RWPE2 (cell line): ENCODE measurements around the gene KRTAP29-1.
A peak's percentile ranks its signal among the peaks of the same experiment; 100 is the strongest.

Source experiments
- ATAC-seq: fragments of 200-7000 bp; cut with Tn5 transposase; 3 replicates; pipeline ENCODE4 v1.9.1; 2021; ENCODE audit warnings: low read depth
- DNase-seq: peaks from one replicate; pipeline ENCODE4 v3.0.0-alpha.2; 2020; ENCODE audit warnings: low spot score
- H3K27ac ChIP-seq: fragments of 450-650 bp; 2 replicates; pipeline ENCODE4 v1.5.1; 2017; ENCODE audit warnings: mild to moderate bottlenecking; ENCODE audit not compliant: poor library complexity, severe bottlenecking
- H3K27me3 ChIP-seq: fragments of 250-450 bp; sonication (Bioruptor Pico); 2 replicates; pipeline ENCODE4 v1.5.1; 2021; ENCODE audit warnings: mild to moderate bottlenecking, moderate library complexity; ENCODE audit not compliant: insufficient read depth, poor library complexity, severe bottlenecking
- H3K36me3 ChIP-seq: fragments of 250-450 bp; sonication (Bioruptor Pico); 2 replicates; pipeline ENCODE4 v1.5.1; 2020; ENCODE audit warnings: low read depth, mild to moderate bottlenecking, moderate library complexity
- H3K4me1 ChIP-seq: fragments of 250-450 bp; sonication (Bioruptor Pico); 2 replicates; pipeline ENCODE4 v1.5.1; 2021; ENCODE audit warnings: mild to moderate bottlenecking, moderate library complexity; ENCODE audit not compliant: insufficient read depth, poor library complexity, severe bottlenecking
- H3K4me3 ChIP-seq: fragments of 250-450 bp; sonication (Bioruptor Pico); 2 replicates; pipeline ENCODE4 v1.5.1; 2021; ENCODE audit warnings: mild to moderate bottlenecking, moderate library complexity; ENCODE audit not compliant: severe bottlenecking
- H3K9me3 ChIP-seq: fragments of 250-450 bp; sonication (Bioruptor Pico); 2 replicates; pipeline ENCODE4 v1.5.1; 2021; ENCODE audit warnings: mild to moderate bottlenecking, moderate library complexity; ENCODE audit not compliant: severe bottlenecking
- TF ChIP-seq, protein P1 (sequence below): fragments of 450-650 bp; IDR thresholded peaks from one replicate; pipeline ENCODE4 v1.5.1; 2017; ENCODE audit warnings: mild to moderate bottlenecking, moderate library complexity; ENCODE audit not compliant: poor library complexity, severe bottlenecking

Gene KRTAP29-1

DNA sequence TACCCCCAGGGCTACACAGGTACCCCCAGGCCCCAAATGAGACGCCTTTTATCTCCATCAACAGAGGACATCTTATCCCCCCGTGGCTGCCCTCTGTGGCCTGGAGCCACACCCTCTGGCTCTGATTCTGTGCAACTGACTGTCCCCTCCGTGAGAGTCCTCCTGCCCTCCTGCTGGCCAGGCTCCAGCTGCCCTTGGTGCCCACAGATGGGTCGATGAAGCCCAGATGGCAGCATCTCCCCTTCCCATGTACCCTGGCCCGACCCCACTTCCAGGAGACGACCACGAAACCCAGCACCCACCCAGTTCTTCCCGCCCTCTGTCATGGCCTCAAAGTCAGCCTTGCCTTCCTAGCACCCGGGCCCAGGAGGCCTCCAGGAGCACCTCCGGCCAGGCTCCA lies 22.5 kb upstream of the KRTAP29-1 start:
- H3K4me1 ChIP-seq: no peaks in the 10 kb centered on the region
- no peak for ATAC-seq
- no peak overlapping the region for H3K4me3 ChIP-seq
- no peak overlapping the region for H3K27ac ChIP-seq
- DNase-seq: no peak
- no peaks in the 10 kb centered on the region for H3K27me3 ChIP-seq
- H3K36me3 ChIP-seq: no peaks in the 10 kb centered on the region
- TF ChIP-seq, protein P1, sequence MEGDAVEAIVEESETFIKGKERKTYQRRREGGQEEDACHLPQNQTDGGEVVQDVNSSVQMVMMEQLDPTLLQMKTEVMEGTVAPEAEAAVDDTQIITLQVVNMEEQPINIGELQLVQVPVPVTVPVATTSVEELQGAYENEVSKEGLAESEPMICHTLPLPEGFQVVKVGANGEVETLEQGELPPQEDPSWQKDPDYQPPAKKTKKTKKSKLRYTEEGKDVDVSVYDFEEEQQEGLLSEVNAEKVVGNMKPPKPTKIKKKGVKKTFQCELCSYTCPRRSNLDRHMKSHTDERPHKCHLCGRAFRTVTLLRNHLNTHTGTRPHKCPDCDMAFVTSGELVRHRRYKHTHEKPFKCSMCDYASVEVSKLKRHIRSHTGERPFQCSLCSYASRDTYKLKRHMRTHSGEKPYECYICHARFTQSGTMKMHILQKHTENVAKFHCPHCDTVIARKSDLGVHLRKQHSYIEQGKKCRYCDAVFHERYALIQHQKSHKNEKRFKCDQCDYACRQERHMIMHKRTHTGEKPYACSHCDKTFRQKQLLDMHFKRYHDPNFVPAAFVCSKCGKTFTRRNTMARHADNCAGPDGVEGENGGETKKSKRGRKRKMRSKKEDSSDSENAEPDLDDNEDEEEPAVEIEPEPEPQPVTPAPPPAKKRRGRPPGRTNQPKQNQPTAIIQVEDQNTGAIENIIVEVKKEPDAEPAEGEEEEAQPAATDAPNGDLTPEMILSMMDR: no peak
- H3K9me3 ChIP-seq: no peaks in the 10 kb centered on the region

DNA sequence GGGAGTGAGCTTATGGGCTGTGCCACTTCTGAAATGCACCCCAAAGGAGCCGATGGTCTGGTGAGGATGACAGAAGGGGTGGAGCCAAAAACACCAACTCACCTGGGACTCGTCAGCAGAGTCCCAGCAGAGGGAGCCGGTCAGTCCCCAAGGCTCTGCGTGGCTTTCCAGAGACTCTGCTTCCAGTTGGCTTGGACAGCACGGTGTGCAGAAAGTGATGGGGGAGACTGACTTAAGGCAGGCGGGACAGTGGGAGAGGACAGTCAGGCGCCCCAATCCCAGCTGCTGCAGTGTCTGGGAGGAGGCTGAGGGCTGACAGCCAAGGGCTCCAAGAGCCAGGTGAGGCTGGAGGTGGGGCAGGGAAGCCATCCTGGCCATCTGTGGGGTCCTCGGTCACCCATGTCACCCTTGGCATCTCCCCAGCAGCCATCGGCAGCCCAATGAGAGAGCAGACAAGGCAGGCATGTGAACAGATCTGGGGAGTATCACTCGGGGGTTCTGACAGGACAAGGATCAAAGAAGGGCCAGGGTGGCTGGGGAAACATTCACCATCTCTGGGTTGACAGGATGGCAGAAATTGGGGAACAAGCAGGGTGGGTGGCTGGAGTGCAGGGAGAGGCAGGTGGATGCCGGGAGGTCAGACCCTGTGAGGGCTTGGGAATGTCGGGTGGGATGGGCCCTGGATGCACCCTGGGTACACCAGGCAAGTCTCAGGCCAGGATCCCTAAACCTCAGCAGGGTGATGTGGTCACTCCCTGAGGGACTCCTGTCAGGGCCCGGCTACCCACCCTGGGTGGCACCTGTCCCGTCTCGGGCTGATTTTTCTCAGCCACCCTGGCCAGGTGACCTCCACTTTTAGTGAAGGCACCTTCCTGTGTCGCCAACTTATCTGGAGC lies 21.8 kb upstream of the KRTAP29-1 start:
- H3K9me3 ChIP-seq: peaks cover 2% of the 10 kb centered on the region
- no peak overlapping the region for H3K27ac ChIP-seq
- no peaks in the 10 kb centered on the region for H3K36me3 ChIP-seq
- no peaks in the 10 kb centered on the region for H3K4me1 ChIP-seq
- H3K4me3 ChIP-seq: no peak overlapping the region
- DNase-seq: no peak
- TF ChIP-seq, protein P1: peak; percentile 45
- H3K27me3 ChIP-seq: no peaks in the 10 kb centered on the region
- peak; percentile 68 for ATAC-seq

DNA sequence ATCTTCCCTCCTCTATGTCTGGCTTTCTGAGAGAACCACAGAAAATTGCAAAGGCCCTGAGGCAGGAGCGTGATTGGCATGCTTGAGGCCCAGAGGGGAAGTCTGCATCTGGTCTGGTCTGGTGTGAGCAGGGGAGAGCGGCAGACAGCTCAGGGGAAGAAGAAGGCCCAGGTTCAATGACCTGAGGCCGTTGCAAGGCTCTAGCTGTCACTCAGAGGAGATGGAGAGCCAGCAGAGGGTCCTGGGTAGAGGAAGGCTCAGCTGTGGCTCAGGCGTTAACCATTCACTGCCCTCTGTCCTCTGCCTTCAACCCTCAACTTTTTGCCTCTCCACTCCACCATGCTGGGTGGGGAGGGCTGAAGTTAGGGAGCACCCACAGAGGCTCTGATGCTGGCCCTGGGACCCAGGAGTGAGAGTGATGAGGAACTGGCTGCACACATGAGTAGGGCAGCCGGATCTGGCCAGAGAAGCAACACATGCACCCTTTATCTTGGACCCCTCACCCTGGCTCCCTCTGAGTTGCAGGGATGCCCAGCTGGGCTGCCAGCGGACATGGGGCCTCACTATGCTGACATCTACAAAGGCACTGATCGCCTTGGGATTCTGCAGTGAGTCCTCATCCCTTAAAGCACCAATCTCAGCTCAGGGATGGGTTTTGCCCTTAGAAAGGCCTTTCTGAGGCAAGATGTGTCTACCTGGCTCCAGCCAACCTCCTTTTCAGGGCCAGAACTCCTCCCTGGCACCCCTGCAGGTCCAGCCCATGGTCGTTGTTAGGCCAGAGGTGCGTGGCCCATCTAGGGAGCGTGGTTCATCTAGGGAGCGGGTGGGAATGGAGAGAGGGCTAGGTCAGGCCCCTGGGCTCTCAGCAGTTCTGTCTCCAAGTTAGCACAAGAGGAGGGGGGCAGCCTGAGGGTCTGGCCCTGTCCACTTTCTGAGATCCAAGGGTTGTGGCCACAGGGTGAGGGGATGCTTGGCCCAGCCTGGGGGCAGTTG lies 20.5 kb upstream of the KRTAP29-1 start:
- H3K9me3 ChIP-seq: peaks cover 6% of the 10 kb centered on the region
- no peaks in the 10 kb centered on the region for H3K36me3 ChIP-seq
- DNase-seq: no peak
- no peak overlapping the region for H3K27ac ChIP-seq
- TF ChIP-seq, protein P1: no peak
- peaks cover 4% of the 10 kb centered on the region for H3K4me1 ChIP-seq
- no peak overlapping the region for H3K4me3 ChIP-seq
- no peaks in the 10 kb centered on the region for H3K27me3 ChIP-seq
- ATAC-seq: no peak

DNA sequence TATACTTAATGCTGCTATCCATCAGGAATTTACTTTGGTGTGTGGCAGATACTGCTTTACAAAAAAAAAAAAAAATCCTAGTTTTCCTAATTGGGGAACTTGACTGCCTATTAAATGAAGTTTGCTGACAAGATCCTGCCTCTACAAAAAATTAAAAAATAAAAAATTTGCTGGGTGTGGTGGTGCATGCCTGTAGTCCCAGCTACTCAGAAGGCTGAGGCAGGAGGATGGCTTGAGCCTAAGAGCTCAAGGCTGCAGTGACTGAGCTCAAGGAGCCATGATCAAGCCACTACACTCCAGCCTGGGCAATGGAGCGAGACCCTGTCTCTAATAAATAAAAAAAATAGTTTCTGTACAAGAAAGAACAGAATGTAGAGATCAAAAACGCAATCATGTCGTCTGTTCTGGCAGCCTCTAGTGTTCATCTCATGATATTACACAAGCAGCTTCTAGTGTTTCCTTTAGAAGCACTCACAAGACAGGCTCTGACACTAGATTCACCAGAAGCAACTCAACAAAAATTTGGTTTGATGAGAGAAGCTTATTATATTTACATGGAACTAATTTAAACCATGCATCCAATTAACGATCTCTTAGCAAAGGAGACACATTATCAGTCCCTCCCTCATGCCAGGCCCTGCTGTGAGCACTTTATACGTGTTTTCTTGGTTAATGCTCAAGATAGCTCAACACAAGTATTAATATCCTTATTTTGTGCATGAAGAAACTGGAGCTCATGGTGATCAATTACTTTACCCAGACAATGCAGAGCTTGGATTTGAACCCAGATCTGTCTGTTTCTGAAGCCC lies 19.6 kb upstream of the KRTAP29-1 start:
- TF ChIP-seq, protein P1: peak; percentile 95
- no peaks in the 10 kb centered on the region for H3K27me3 ChIP-seq
- ATAC-seq (peak; percentile 64), DNase-seq (no peak)
- no peak overlapping the region for H3K4me3 ChIP-seq
- H3K4me1 ChIP-seq: peaks cover 4% of the 10 kb centered on the region
- H3K9me3 ChIP-seq: peaks cover 6% of the 10 kb centered on the region
- no peaks in the 10 kb centered on the region for H3K36me3 ChIP-seq
- no peak overlapping the region for H3K27ac ChIP-seq
